Stimulated activated CD4-positive, alpha-beta T cell treated with anti-CD3 and anti-CD28 coated beads, TNF-alpha, amount 100 ng/mL, for 1 hour (primary cell): Measurements from ENCODE around the gene SLC25A19.
"Not testable (repeated sequence)": the region's sequence is repeated elsewhere in the genome, so short reads cannot be mapped to it uniquely, and the experiment has no call there.

Source experiments
- DNase-seq, 3 donors: peaks; one replicate each; pipeline ENCODE4 v3.0.0-alpha.2; 2020; ENCODE audit warnings: low read depth in 3 of 3, low spot score in 1 of 3

SLC25A19 gene

DNA sequence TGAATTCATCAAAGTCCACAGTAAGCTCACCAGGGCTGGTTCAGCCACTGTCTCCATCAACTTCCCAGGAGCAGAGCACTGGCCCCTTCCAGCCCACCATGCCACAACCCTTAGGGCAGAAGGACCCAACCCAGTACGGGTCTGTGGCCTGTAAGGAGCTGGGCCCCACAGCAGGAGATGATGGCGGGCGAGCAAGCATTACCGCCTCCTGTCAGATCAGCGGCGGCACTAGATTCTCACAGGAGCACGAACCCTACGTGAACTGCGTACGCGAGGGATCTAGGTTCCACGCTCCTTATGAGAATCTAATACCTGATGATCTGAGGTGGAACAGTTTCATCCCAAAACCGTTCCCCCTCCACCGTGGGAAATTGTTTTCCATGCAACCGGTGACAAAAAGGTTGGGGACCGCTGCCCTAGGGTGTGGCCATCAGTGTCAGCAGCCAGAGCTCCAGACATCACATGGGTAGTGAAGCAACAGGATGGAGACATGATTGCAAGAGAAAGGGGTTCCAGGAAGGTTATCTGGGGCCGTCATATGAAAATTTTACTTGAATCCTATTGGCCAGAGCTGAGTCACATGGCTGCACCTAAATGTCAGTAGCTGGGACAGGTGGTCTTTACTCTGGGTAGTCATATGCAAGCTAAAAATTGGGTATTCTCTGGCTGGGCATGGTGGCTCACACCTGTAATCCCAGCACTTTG is 12.4 kb upstream of the SLC25A19 start:
- DNase-seq: no peak

DNA sequence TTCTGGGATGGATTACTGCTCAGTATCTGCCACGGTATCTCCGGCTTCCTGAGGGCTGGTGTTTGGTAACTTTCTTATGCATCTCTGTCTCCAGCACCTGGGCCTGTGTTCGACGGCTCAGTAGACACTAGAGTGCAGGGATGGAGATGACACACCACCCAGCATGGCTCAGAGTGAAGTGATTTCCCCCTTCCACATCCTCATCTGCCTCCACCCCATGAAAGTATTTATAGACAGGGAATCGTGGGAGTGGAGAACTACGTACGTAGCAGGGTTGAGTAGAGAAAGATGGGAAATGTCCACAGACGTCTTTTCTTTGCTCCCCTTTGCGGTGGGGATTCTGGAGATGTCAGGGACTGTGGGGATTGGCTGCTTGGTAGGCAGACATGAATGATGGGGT is 11.8 kb upstream of the SLC25A19 start:
- no peak for DNase-seq

GRCh38 chr17:75300280-75300679 is 11.0 kb upstream of the SLC25A19 start:
- no peak for DNase-seq

DNA sequence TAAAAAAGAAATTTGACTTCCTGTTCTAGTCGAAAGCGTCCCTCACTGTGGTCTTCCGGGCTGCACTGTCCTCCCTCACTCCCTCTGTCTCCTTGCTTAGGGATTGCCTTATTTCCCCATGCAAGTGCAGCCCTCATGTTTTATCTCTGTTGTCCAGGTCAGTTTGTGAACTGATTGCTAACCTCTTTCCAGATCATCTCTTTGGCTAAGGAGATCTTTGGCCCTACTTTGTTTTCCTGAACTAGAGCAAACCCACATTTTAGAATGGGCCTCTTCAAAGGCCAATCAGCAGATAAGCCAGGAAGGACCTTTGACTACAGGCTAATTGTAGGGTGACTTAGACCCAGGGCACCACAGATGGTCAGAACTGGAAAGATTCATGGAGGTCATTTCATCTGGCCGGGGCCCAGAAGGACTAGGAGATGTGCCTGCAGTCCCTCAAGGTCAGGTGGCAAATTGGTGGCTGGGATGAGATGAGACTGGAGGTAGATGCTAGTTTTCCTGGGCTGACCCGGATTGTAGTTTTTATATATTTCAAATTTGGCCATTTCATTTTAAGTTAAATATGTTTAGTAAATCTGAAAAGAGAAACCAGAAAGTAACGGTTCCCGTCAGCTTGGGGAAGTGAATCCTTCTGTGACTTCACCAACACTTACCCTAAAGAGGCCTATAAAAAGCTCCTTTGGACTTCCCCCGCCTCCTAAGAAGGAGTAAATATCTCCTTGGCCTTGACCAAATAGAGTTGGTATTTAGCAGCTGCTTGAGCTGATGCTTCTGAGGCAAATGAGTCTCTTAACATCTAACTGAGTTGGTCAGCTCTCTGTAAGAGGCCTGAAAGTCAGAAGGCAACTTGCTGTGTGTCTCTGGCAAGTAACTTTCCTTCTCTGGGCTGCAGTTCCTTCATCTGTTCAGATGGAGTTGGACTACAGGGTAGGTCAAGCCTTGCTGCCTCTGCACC is 6.2 kb upstream of the SLC25A19 start:
- DNase-seq: no peak

GRCh38 chr17:75292810-75293448 is 3.7 kb upstream of the SLC25A19 start:
- not testable (repeated sequence) for DNase-seq

- peak in 2 of 3 donors; percentile 35 to 55 for DNase-seq
Measured at GRCh38 chr17:75289832-75290337, 652 bp upstream of the SLC25A19 start.

- DNase-seq: peak in 1 of 3 donors; percentile 9
Measured at GRCh38 chr17:75288770-75289114, 491 bp downstream of the SLC25A19 start.

- DNase-seq: no peak
Measured at GRCh38 chr17:75288359-75288758, 874 bp downstream of the SLC25A19 start.

DNA sequence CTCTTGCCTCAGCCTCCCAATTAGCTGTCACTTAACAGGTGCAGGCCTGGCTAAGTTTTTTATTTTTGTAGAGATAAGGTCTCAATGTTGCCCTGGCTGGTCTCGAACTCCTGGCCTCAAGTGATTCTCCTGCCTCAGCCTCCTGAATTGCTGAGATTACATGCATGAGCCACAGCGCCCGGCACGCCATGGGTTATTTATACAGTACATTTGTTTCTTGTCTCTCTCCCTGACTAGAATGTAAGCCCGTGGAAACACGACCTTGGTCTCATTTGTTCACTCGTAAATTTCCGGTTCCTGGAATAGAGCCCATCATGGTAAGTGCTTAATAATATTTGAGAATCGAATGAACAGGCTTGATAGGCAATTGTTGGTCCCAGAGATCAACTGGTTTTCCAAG is 2.0 kb downstream of the SLC25A19 start:
- DNase-seq: no peak

- DNase-seq: no peak
Measured at GRCh38 chr17:75285123-75285522, 4.1 kb downstream of the SLC25A19 start.

DNA sequence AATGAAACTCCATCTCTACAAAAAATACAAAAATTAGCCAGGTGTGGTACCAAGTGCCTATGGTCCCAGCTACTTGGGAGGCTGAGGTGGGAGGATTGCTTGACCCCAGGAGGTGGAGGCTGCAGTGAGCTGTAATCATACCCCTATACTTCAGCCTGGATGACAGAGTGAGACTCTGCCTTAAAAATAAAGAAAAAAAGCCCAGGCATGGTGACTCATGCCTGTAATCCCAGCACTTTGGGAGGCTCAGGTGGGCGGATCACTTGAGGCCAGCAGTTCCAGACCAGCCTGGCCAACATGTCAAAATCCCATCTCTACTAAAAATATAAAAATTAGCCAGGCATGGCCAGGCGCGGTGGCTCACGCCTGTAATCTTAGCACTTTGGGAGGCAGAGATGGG is 9.0 kb downstream of the SLC25A19 start:
- DNase-seq: not testable (repeated sequence)

DNA sequence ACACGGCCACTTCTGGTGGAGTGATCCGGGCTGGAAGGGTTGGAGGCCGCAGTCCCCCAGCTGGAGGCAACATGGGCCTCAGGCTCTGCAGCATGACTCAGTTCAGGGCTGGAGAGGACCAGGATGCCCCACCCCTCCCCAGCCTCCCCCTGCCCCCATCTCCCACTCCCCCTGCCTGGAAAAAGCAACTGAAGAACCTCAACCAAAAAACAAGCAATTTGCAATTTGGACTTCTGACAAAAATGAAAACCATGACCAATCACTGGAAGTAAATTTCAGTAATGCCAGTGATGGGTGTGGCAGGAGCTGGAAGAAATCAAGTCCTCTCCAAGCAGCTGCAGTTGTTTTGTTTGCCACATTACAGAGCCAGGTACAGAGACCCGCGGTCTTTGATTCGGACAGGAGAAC is 11.6 kb downstream of the SLC25A19 start:
- DNase-seq: no peak

- DNase-seq: no peak
Measured at GRCh38 chr17:75273977-75274708, 15.1 kb downstream of the SLC25A19 start.

- DNase-seq: no peak
Measured at GRCh38 chr17:75272848-75273184, 16.4 kb downstream of the SLC25A19 start.

DNA sequence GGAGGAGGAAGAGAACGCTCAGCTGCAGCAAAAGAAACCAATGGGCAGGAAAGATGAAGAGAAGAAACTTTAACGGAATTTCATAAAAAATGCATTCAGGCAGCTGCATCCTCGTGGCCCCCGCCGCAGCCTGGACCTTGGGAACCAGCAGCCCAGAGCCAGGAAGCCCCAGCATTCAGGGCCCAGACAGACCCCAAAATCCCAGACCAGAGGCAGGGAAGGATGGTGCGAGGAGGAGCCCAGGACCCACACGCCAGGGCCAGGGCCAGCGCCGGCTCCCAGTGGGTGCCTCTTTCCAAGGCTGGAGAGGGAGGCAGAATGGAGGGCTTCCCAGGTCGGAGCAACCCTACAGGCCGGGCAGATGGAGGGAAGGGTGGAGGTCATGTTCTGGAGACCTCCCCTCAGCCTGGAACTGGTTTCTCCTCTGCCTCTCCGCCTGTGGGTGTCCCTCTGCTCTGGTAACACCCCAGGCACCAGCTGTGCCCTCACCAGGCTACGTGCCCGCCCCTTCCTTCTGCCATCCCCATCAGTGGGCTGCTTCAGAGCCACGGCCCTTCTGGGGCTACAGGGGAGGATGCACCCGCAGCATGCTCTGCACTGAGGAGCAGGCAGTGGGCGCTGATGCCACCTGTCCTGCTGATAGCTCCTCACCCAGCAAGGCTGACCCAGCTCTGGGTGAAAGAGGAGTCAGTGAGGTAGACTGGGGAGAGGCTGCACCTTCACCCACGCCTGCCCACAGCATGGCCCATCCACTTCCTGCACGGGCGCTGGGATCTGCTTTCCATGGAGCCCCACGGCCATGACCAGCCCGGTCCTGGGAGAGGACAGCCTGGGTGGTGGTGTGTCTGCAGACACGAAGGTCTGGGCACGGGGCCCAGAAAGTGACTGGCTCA is 17.0 kb downstream of the SLC25A19 start:
- DNase-seq: no peak

DNA sequence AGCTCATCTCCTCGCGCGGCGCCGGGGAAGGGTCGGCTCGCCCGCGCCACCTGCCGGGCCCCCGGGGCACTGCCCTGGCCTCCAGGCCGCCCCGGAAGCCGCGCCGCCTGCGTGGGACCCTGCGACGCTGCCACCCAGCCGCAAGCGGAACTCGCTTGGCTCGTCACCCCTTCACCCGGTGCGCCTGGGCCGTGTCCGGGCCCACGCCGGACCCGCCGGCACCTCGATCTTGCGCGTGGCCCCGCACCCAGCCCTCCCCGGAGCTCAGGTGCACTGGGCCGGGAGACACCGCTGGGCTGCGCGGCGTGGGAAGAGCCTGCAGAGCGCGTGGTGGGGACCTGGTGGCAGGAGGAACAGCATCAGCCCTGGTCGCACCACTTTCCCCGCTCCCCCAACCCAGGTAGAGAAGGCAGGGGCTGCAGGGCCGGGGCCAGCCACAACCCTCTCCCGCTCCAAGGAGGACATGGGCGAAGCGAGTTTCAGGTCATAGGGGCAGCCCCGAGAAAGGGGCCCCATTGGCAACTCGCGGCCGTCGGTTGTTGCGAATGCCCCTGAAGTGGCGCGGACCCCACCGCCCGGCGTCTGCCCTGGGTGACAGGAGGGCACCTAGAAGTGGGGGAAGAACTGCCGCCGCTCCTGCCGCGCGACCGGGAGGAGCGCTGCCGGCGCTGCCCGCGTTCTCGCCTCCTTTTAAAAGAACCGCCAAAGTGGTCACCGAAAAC is 17.8 kb downstream of the SLC25A19 start:
- DNase-seq: peak; percentile 73 to 88 (median 85)

GRCh38 chr17:75270966-75271232 is 18.3 kb downstream of the SLC25A19 start, which contains the start of gene MIF4GD:
MIF4GD (minus strand) TSS chr17:75271231; CDS start chr17:75270195, 1,036 bp downstream.
- no peak for DNase-seq

DNA sequence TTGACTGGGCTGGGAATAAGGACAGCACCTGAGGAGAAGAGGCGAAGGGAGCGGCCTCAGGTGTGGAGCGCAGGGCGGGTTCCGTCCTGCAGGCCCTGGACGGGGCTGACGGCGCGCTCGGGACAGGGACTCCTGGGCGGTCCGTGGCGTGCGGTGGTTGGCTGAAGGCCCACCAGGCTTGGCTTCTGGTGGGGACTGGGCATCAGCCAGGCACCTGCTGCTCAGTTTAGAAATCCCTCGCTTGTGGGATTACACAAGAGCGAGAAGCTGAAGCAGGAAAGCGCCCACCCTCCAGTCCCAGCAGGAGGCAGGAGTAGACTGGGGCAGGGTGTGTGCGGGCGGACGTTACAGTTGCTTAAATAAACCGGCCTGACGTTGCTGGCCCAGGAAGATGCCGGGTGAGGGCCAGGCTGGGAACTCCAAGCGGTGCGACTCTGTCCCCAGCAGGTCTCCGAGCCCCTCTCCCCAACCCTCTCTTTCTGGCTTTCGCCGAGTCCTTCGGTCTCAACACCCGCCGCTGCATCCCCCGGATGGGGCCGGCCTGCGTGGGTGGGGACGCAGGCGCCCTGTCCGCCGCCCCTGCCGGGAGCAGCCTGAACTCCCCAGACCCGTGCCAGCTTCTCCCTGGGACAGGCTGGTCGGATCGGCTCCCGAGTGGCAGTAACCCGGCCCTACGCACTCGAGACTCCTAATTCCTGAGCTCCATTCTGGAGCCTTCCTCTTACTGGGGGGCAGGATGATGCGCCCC is 18.8 kb downstream of the SLC25A19 start:
- peak in 2 of 3 donors; percentile 10 to 49 for DNase-seq

DNA sequence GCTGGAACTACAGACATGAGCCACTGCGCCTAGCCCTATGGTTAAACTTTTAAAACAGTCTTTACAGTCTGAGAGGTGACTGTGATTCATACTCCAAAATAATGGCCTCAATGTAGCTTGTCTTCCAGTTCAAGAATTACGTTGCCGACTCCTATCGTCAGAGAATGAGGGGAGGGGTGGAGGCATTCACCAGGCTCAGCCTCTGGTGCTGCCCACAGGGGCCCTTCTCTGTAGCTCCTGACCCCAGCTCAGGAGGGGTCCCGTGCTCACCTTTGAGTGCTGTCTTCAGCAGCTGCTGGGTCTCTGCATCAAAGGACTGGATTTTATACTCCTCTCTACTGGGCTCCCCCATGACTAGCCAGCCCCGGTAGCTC is 19.4 kb downstream of the SLC25A19 start:
- DNase-seq: no peak
